ENCODE data around the gene SH2D4B. TPM values are rescaled to one million over a fixed set of nuclear protein-coding genes. Genes with fewer than 3 reads are reported as not detected.

The SH2D4B gene
- total RNA-seq, 2 donors from 2014 or later = 0.10 TPM; not detected in 1

- intact Hi-C loops (cut with DNase I) = loop anchor here in 1 of 2 donors (5.0 kb wide), 1 partner anchor 46 kb away; no protein-coding TSS in a partner anchor
- DNase-seq (ENCODE audit: low spot score) = no peak
Measured at GRCh38 chr10:80502621-80503583, 34.8 kb upstream of the SH2D4B start.

GRCh38 chr10:80503584-80504157, 34.0 kb upstream of the SH2D4B start:
- intact Hi-C loops (cut with DNase I) = loop anchor here (2.0 to 5.0 kb wide), 2 partner anchors 46 to 59 kb away; no protein-coding TSS in a partner anchor
- no peak for DNase-seq (ENCODE audit: low spot score)

- intact Hi-C loops (cut with DNase I) = loop anchor here (2.0 to 5.0 kb wide), 2 partner anchors 47 to 59 kb away; no protein-coding TSS in a partner anchor
- no peak for DNase-seq (ENCODE audit: low spot score)
Measured at GRCh38 chr10:80504158-80504811, 33.4 kb upstream of the SH2D4B start.

GRCh38 chr10:80504897-80505465, 32.7 kb upstream of the SH2D4B start:
- DNase-seq (ENCODE audit: low spot score) = no peak
- intact Hi-C loops (cut with DNase I) = loop anchor here (2.0 to 5.0 kb wide), 3 partner anchors 48 to 60 kb away; no protein-coding TSS in a partner anchor

GRCh38 chr10:80506189-80506575, 31.5 kb upstream of the SH2D4B start:
- DNase-seq (ENCODE audit: low spot score) = no peak
- intact Hi-C loops (cut with DNase I) = loop anchor here in 1 of 2 donors (5.0 kb wide), 1 partner anchor 59 kb away; no protein-coding TSS in a partner anchor

- intact Hi-C loops (cut with DNase I) = loop anchor here in 1 of 2 donors (5.0 kb wide), 1 partner anchor 60 kb away; no protein-coding TSS in a partner anchor
- no peak for DNase-seq (ENCODE audit: low spot score)
Measured at GRCh38 chr10:80506836-80507487, 30.7 kb upstream of the SH2D4B start.

- no peak for DNase-seq (ENCODE audit: low spot score)
- intact Hi-C loops (cut with DNase I) = loop anchor here in 1 of 2 donors (5.0 kb wide), 1 partner anchor 62 kb away; no protein-coding TSS in a partner anchor
Measured at GRCh38 chr10:80509108-80509402, 28.6 kb upstream of the SH2D4B start.

- intact Hi-C loops (cut with DNase I) = loop anchor here in 1 of 2 donors (5.0 to 10.0 kb wide), 2 partner anchors 62 to 415 kb away; no protein-coding TSS in a partner anchor
- no peak for DNase-seq (ENCODE audit: low spot score)
Measured at GRCh38 chr10:80509403-80510161, 28.1 kb upstream of the SH2D4B start.

GRCh38 chr10:80512031-80512526, 25.6 kb upstream of the SH2D4B start:
- intact Hi-C loops (cut with DNase I) = loop anchor here in 1 of 2 donors (10.0 kb wide), 1 partner anchor 413 kb away; no protein-coding TSS in a partner anchor
- DNase-seq (ENCODE audit: low spot score) = peak; percentile 74

GRCh38 chr10:80513106-80513505, 24.6 kb upstream of the SH2D4B start:
- DNase-seq (ENCODE audit: low spot score) = no peak
- intact Hi-C loops (cut with DNase I) = loop anchor here in 1 of 2 donors (10.0 kb wide), 1 partner anchor 412 kb away; no protein-coding TSS in a partner anchor

- no peak for DNase-seq (ENCODE audit: low spot score)
- intact Hi-C loops (cut with DNase I) = loop anchor here in 1 of 2 donors (10.0 kb wide), 1 partner anchor 409 kb away; no protein-coding TSS in a partner anchor
Measured at GRCh38 chr10:80515511-80515910, 22.2 kb upstream of the SH2D4B start.

- no peak for DNase-seq (ENCODE audit: low spot score)
Measured at GRCh38 chr10:80515941-80516340, 21.8 kb upstream of the SH2D4B start.

GRCh38 chr10:80516506-80517075, 21.1 kb upstream of the SH2D4B start:
- intact Hi-C loops (cut with DNase I) = loop anchor here in 1 of 2 donors (10.0 kb wide), 1 partner anchor 408 kb away; no protein-coding TSS in a partner anchor
- no peak for DNase-seq (ENCODE audit: low spot score)

More at GRCh38 chr10:80515941-80516340, 21.8 kb upstream of the SH2D4B start:
- intact Hi-C loops (cut with DNase I) = loop anchor here in 1 of 2 donors (10.0 kb wide), 1 partner anchor 409 kb away; no protein-coding TSS in a partner anchor

- DNase-seq (ENCODE audit: low spot score) = peak; percentile 35
- intact Hi-C loops (cut with DNase I) = loop anchor here in 1 of 2 donors (10.0 kb wide), 1 partner anchor 407 kb away; no protein-coding TSS in a partner anchor
Measured at GRCh38 chr10:80517416-80518142, 20.1 kb upstream of the SH2D4B start.

- DNase-seq (ENCODE audit: low spot score) = peak; percentile 79
- intact Hi-C loops (cut with DNase I) = loop anchor here in 1 of 2 donors (10.0 kb wide), 1 partner anchor 407 kb away; no protein-coding TSS in a partner anchor
Measured at GRCh38 chr10:80518143-80518806, 19.4 kb upstream of the SH2D4B start.
